ENCODE measurements around the gene GRIK4. TPM values are rescaled to one million over a fixed set of nuclear protein-coding genes. Genes with fewer than 3 reads are reported as not detected.

The GRIK4 gene
- total and polyA plus RNA-seq, 4 donors = 0.05 to 0.25 (median 0.06) TPM; not detected in 1

GRCh38 chr11:120797143-120797542 lies 285.6 kb downstream of the GRIK4 start:
- TF ChIP-seq YY1 (IDR thresholded peaks at IDR 0.05) (no peak), CTCF (IDR thresholded peaks at IDR 0.05; ENCODE audit: low read depth, low read length, missing input control) (no peak), FOXA1 (IDR thresholded peaks at IDR 0.05) (no peak), NR2F2 (IDR thresholded peaks at IDR 0.05) (no peak), GABPA (IDR thresholded peaks at IDR 0.05 in 1 of 2, conservative IDR thresholded peaks at IDR 0.05 in 1 of 2) (no peak), FOXA2 (IDR thresholded peaks at IDR 0.05) (no peak), ZBTB33 (IDR thresholded peaks at IDR 0.05) (no peak), MAX (IDR thresholded peaks at IDR 0.05) (no peak), HNF4G (IDR thresholded peaks at IDR 0.05) (no peak), EGR1 (IDR thresholded peaks at IDR 0.05; ENCODE audit: low read depth in 2 of 2) (no peak), REST (IDR thresholded peaks at IDR 0.05) (no peak), ATF3 (IDR thresholded peaks at IDR 0.05) (no peak), HNF4A (conservative IDR thresholded peaks at IDR 0.05) (no peak), JUND (IDR thresholded peaks at IDR 0.05) (no peak), RAD21 (IDR thresholded peaks at IDR 0.05) (no peak)
- Histone ChIP-seq H3K9me3 (ENCODE audit: control insufficient read depth in 4 of 4, low read length in 3 of 4) (peaks cover 0 to 2% (median 0%) of the 10 kb centered on the region in 4 donors), H3K4me3 (ENCODE audit: low read depth in 1 of 3, low read length in 3 of 3) (no peak overlapping the region), H3K4me1 (ENCODE audit: control insufficient read depth in 4 of 4, insufficient read depth in 4 of 4, low read length in 3 of 4) (no peaks in the 10 kb centered on the region), H3K9ac (ENCODE audit: low read depth in 1 of 2, low read length in 2 of 2) (no peak overlapping the region), H3K36me3 (ENCODE audit: control insufficient read depth in 4 of 4, insufficient read depth in 3 of 4, low read depth in 1 of 4, low read length in 3 of 4) (no peaks in the 10 kb centered on the region), H3K27me3 (ENCODE audit: control insufficient read depth in 4 of 4, insufficient read depth in 4 of 4, low read length in 3 of 4) (peaks cover 0 to 5% (median 0%) of the 10 kb centered on the region in 4 donors), H3K27ac (ENCODE audit: low read depth in 1 of 2, low read length in 2 of 2) (no peak overlapping the region)
- DNase-seq (ENCODE audit: low spot score) = no peak
- WGBS = 90% methylated on average over 9 of the region's 9 CpGs

- TF ChIP-seq RAD21 (IDR thresholded peaks at IDR 0.05) = no peak
- no peak for TF ChIP-seq ATF3 (IDR thresholded peaks at IDR 0.05)
- TF ChIP-seq EGR1 (IDR thresholded peaks at IDR 0.05; ENCODE audit: low read depth in 2 of 2) = no peak
- TF ChIP-seq RXRA (IDR thresholded peaks at IDR 0.05) = no peak
- TF ChIP-seq MAX (IDR thresholded peaks at IDR 0.05) = no peak
- TF ChIP-seq REST (IDR thresholded peaks at IDR 0.05) = no peak
- no peak for TF ChIP-seq HNF4G (IDR thresholded peaks at IDR 0.05)
- no peak for TF ChIP-seq NR2F2 (IDR thresholded peaks at IDR 0.05)
- no peak for TF ChIP-seq YY1 (IDR thresholded peaks at IDR 0.05)
- TF ChIP-seq GABPA (IDR thresholded peaks at IDR 0.05 in 1 of 2, conservative IDR thresholded peaks at IDR 0.05 in 1 of 2) = no peak
- no peak for TF ChIP-seq FOXA1 (IDR thresholded peaks at IDR 0.05)
- peaks cover 0 to 5% (median 0%) of the 10 kb centered on the region in 4 donors for H3K27me3 ChIP-seq (ENCODE audit: control insufficient read depth in 4 of 4, insufficient read depth in 4 of 4, low read length in 3 of 4)
- H3K9me3 ChIP-seq (ENCODE audit: control insufficient read depth in 4 of 4, low read length in 3 of 4) = no peaks in the 10 kb centered on the region
- H3K36me3 ChIP-seq (ENCODE audit: control insufficient read depth in 4 of 4, insufficient read depth in 3 of 4, low read depth in 1 of 4, low read length in 3 of 4) = no peaks in the 10 kb centered on the region
- no peak for DNase-seq (ENCODE audit: low spot score)
- no peak overlapping the region for H3K4me3 ChIP-seq (ENCODE audit: low read depth in 1 of 3, low read length in 3 of 3)
- 86% methylated on average over 3 of the region's 3 CpGs for WGBS
- no peak overlapping the region for H3K9ac ChIP-seq (ENCODE audit: low read depth in 1 of 2, low read length in 2 of 2)
- no peaks in the 10 kb centered on the region for H3K4me1 ChIP-seq (ENCODE audit: control insufficient read depth in 4 of 4, insufficient read depth in 4 of 4, low read length in 3 of 4)
- no peak overlapping the region for H3K27ac ChIP-seq (ENCODE audit: low read depth in 1 of 2, low read length in 2 of 2)
Observed at GRCh38 chr11:120798854-120799253, 287.3 kb downstream of the GRIK4 start.

Measured in liver (tissue), 9 donors.